HG03066 (cell line): Measurements from ENCODE around the gene S100A5.
A peak's percentile ranks its signal among the peaks of the same experiment; 100 is the strongest.

Source experiments
- ATAC-seq: cut with Tn5 transposase; IDR thresholded peaks from one replicate; pipeline ENCODE4 v1.9.1; 2021; ENCODE audit warnings: low read depth; ENCODE audit not compliant: unreplicated experiment

S100A5 gene

GRCh38 chr1:153548722-153549688 is 8.3 kb upstream of the S100A5 start, which contains the start of gene S100A3:
TSS of gene S100A3 (minus strand) at chr1:153549258. CDS start at chr1:153548485, 773 bp downstream.
- no peak for ATAC-seq

- no peak for ATAC-seq
These were observed 7.1 kb upstream of the S100A5 start for GRCh38 chr1:153547560-153548551.

- ATAC-seq, result no peak
These were observed 6.2 kb upstream of the S100A5 start for GRCh38 chr1:153546796-153547559.

GRCh38 chr1:153546371-153546770 is 5.6 kb upstream of the S100A5 start:
- ATAC-seq, result no peak

- peak; percentile 55 for ATAC-seq
These were observed 4.6 kb upstream of the S100A5 start, which contains the start of gene S100A4 for GRCh38 chr1:153545067-153546055. TSS of gene S100A4 (minus strand) at chr1:153545806. CDS start at chr1:153544794, 1,012 bp downstream.

- ATAC-seq, result no peak
These were observed 3.8 kb upstream of the S100A5 start for GRCh38 chr1:153544453-153545066.

GRCh38 chr1:153543736-153544135 is 3.0 kb upstream of the S100A5 start:
- ATAC-seq, result no peak

GRCh38 chr1:153542956-153543711 is 2.4 kb upstream of the S100A5 start:
- no peak for ATAC-seq

GRCh38 chr1:153541641-153542590 is 1.2 kb upstream of the S100A5 start:
- no peak for ATAC-seq

- no peak for ATAC-seq
These were observed 1.2 kb downstream of the S100A5 start for GRCh38 chr1:153539395-153540093.

- no peak for ATAC-seq
These were observed 2.4 kb downstream of the S100A5 start for GRCh38 chr1:153538315-153538821.

- ATAC-seq, result no peak
These were observed 3.4 kb downstream of the S100A5 start for GRCh38 chr1:153537376-153537730.

- no peak for ATAC-seq
These were observed 3.9 kb downstream of the S100A5 start for GRCh38 chr1:153536671-153537375.

- no peak for ATAC-seq
These were observed 4.6 kb downstream of the S100A5 start for GRCh38 chr1:153536012-153536670.
